GM12878 (cell line): ENCODE results near the gene PKLR. TPM values are rescaled to one million over a fixed set of nuclear protein-coding genes. Genes with fewer than 3 reads are reported as not detected.

Experiments
- ASH2L ChIP-seq: fragments of 300-600, 200-600 bp; sonication (generic); IDR thresholded peaks from 2 replicates; pipeline ENCODE4 v1.6.1; 2017; ENCODE audit warnings: low read depth, mild to moderate bottlenecking, borderline replicate concordance
- FOXM1 ChIP-seq: IDR thresholded peaks from 2 replicates; pipeline ENCODE4 v1.6.1; 2012; ENCODE audit warnings: low read depth, mild to moderate bottlenecking, inconsistent platforms, low read length, moderate library complexity
- JUND ChIP-seq: IDR thresholded peaks from 2 replicates; pipeline ENCODE4 v1.6.1; 2012; ENCODE audit warnings: low read depth, mild to moderate bottlenecking, low read length, improper control_type of control experiment, moderate library complexity
- SREBF1 ChIP-seq: IDR thresholded peaks from 2 replicates; pipeline ENCODE4 v1.6.1; 2012; ENCODE audit warnings: mild to moderate bottlenecking, low read length
- STAT3 ChIP-seq: IDR thresholded peaks from 2 replicates; pipeline ENCODE4 v1.6.1; 2011; ENCODE audit warnings: low read depth, low read length, improper control_type of control experiment
- TCF12 ChIP-seq: IDR thresholded peaks from 2 replicates; pipeline ENCODE4 v1.6.1; 2011; ENCODE audit warnings: low read depth, mild to moderate bottlenecking, low read length
- YBX1 ChIP-seq: fragments of 450-650 bp; IDR thresholded peaks from 2 replicates; pipeline ENCODE4 v1.6.1; 2016; ENCODE audit warnings: antibody characterized with exemption
- polyA plus RNA-seq, 11 experiments: library from polyadenylated mRNA; depleted of rRNA in 4 of 11; unstranded in 6 of 11; stranded (reverse) in 5 of 11; fragments of >200 nt; fragmentation: Nextera tagmentation in 4 of 11; fragmentation: Illumina TruSeq in 1 of 11; extraction: Ambion mirVana in 4 of 11; extraction: Trizol in 1 of 11; gene quantifications; 1 replicate in 1 of 11; 2 replicates in 10 of 11; pipeline versions ENCODE4 v1.2.1 to v1.2.3, GENCODE V29; 2011 to 2016; ENCODE audit warnings: inconsistent platforms in 2 of 11, missing spikeins in 2 of 11, low read depth in 1 of 11
- total RNA-seq, 4 experiments: library from RNA; depleted of rRNA in 3 of 4; stranded (reverse); fragments of >200 nt in 3 of 4; fragmentation: Illumina TruSeq in 1 of 4; extraction: Trizol in 1 of 4; gene quantifications; 2 replicates each; pipeline versions ENCODE4 v1.2.1 to v1.2.3, GENCODE V29; 2013 to 2021
- TF ChIP-seq, protein P1 (sequence below): fragments of 450-650 bp; formaldehyde crosslinking; IDR thresholded peaks from 2 replicates; pipeline ENCODE4 v1.4.0; 2022; ENCODE audit warnings: mild to moderate bottlenecking, moderate library complexity
- TF ChIP-seq, protein P2 (sequence below): IDR thresholded peaks from 2 replicates; pipeline ENCODE4 v1.6.1; 2012; ENCODE audit warnings: low read depth, low read length, improper control_type of control experiment
- TF ChIP-seq, protein P3 (sequence below): fragments of 450-650 bp; IDR thresholded peaks from 2 replicates; pipeline ENCODE4 v1.6.1; 2016; ENCODE audit warnings: mild to moderate bottlenecking
- TF ChIP-seq, protein P4 (sequence below): fragments of 450-650 bp; IDR thresholded peaks from 2 replicates; pipeline ENCODE4 v1.6.1; 2014; ENCODE audit warnings: mild to moderate bottlenecking
- TF ChIP-seq, protein P5 (sequence below): fragments of 450-650 bp; IDR thresholded peaks from 2 replicates; pipeline ENCODE4 v1.6.1; 2017; ENCODE audit warnings: antibody characterized with exemption, mild to moderate bottlenecking, moderate library complexity
- TF ChIP-seq, protein P6 (sequence below): fragments of 450-650 bp; formaldehyde crosslinking; IDR thresholded peaks from 2 replicates; pipeline ENCODE4 v1.4.0; 2020; ENCODE audit warnings: mild to moderate bottlenecking, moderate library complexity
- TF ChIP-seq, protein P7 (sequence below): IDR thresholded peaks from 2 replicates; pipeline ENCODE4 v1.6.1; 2012; ENCODE audit warnings: low read depth, low read length, improper control_type of control experiment

The PKLR gene
- total and polyA plus RNA-seq, 10 of the 15 experiments (the other 5 are each of a cell fraction or from before 2014, with no cell fraction given): 0.04 to 0.15 (median 0.08) TPM; not detected in 7

DNA sequence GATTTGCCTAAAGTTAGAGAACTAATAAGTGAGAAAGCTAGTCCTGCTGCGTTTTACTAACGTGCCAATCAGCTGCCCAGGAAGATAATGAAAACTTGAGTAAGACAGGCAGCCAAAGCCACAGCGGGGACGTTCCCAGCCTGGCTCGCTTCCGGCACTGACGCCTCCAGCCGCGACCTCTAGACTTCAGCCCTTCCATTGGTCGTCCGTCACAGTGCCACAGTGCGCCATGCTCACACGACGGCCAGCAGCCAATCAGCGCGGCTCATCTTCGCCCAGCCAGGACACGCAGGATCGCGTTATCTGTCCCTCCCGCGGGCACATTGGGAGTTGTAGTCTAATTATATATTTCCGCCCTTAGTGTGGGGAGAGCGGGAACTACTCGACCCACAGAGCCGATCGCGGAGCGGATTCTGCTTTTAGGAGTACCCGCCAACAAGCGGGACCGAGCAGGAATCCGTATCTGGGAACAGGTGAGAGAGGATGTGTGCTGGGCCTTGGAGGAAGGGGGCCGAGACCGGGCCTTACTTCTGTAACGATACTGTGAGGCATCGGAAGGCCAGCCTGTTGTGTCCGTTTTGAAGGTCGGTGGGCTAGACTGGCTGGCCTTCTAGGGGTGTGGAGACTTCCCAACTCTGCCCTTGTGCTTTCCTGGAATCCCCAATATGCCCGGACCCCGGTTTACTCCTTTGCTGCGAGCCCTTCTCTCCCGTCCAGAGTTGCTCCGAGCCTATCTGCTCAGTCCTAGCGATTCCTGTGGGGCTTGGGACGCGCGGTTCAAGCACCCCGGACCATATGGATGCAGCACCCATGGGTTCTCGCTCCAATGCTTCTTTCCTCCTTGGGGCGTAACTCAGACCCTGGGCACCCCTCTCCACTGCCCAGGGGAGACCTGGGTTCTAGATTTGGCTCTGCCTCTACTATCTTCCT is 7.5 kb upstream of the PKLR start, which contains the start of gene FDPS (continued):
- TF ChIP-seq, protein P1, sequence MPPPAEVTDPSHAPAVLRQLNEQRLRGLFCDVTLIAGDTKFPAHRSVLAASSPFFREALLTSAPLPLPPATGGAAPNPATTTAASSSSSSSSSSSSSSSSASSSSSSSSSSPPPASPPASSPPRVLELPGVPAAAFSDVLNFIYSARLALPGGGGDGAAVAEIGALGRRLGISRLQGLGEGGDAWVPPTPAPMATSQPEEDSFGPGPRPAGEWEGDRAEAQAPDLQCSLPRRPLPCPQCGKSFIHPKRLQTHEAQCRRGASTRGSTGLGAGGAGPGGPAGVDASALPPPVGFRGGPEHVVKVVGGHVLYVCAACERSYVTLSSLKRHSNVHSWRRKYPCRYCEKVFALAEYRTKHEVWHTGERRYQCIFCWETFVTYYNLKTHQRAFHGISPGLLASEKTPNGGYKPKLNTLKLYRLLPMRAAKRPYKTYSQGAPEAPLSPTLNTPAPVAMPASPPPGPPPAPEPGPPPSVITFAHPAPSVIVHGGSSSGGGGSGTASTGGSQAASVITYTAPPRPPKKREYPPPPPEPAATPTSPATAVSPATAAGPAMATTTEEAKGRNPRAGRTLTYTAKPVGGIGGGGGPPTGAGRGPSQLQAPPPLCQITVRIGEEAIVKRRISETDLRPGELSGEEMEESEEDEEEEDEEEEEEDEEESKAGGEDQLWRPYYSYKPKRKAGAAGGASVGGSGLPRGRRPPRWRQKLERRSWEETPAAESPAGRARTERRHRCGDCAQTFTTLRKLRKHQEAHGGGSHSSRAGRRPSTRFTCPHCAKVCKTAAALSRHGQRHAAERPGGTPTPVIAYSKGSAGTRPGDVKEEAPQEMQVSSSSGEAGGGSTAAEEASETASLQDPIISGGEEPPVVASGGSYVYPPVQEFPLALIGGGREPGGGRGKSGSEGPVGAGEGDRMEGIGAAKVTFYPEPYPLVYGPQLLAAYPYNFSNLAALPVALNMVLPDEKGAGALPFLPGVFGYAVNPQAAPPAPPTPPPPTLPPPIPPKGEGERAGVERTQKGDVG (CRISPR knock-in tag): no peak
- TF ChIP-seq TCF12 (no peak; the same call in 1 of the 2 replicates), STAT3 (no peak), JUND (no peak), YBX1 (no peak), ASH2L (no peak), FOXM1 (no peak), SREBF1 (peak; percentile 69; the same call in 1 of the 2 replicates)
- TF ChIP-seq, protein P2, sequence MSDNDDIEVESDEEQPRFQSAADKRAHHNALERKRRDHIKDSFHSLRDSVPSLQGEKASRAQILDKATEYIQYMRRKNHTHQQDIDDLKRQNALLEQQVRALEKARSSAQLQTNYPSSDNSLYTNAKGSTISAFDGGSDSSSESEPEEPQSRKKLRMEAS: no peak; the same call in 1 of the 2 replicates
- TF ChIP-seq, protein P3, sequence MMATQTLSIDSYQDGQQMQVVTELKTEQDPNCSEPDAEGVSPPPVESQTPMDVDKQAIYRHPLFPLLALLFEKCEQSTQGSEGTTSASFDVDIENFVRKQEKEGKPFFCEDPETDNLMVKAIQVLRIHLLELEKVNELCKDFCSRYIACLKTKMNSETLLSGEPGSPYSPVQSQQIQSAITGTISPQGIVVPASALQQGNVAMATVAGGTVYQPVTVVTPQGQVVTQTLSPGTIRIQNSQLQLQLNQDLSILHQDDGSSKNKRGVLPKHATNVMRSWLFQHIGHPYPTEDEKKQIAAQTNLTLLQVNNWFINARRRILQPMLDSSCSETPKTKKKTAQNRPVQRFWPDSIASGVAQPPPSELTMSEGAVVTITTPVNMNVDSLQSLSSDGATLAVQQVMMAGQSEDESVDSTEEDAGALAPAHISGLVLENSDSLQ: peak; percentile 97
- TF ChIP-seq, protein P4, sequence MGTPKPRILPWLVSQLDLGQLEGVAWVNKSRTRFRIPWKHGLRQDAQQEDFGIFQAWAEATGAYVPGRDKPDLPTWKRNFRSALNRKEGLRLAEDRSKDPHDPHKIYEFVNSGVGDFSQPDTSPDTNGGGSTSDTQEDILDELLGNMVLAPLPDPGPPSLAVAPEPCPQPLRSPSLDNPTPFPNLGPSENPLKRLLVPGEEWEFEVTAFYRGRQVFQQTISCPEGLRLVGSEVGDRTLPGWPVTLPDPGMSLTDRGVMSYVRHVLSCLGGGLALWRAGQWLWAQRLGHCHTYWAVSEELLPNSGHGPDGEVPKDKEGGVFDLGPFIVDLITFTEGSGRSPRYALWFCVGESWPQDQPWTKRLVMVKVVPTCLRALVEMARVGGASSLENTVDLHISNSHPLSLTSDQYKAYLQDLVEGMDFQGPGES: peak; percentile 73; the same call in 1 of the 2 replicates
- TF ChIP-seq, protein P5, sequence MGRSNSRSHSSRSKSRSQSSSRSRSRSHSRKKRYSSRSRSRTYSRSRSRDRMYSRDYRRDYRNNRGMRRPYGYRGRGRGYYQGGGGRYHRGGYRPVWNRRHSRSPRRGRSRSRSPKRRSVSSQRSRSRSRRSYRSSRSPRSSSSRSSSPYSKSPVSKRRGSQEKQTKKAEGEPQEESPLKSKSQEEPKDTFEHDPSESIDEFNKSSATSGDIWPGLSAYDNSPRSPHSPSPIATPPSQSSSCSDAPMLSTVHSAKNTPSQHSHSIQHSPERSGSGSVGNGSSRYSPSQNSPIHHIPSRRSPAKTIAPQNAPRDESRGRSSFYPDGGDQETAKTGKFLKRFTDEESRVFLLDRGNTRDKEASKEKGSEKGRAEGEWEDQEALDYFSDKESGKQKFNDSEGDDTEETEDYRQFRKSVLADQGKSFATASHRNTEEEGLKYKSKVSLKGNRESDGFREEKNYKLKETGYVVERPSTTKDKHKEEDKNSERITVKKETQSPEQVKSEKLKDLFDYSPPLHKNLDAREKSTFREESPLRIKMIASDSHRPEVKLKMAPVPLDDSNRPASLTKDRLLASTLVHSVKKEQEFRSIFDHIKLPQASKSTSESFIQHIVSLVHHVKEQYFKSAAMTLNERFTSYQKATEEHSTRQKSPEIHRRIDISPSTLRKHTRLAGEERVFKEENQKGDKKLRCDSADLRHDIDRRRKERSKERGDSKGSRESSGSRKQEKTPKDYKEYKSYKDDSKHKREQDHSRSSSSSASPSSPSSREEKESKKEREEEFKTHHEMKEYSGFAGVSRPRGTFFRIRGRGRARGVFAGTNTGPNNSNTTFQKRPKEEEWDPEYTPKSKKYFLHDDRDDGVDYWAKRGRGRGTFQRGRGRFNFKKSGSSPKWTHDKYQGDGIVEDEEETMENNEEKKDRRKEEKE: no peak
- TF ChIP-seq, protein P6, sequence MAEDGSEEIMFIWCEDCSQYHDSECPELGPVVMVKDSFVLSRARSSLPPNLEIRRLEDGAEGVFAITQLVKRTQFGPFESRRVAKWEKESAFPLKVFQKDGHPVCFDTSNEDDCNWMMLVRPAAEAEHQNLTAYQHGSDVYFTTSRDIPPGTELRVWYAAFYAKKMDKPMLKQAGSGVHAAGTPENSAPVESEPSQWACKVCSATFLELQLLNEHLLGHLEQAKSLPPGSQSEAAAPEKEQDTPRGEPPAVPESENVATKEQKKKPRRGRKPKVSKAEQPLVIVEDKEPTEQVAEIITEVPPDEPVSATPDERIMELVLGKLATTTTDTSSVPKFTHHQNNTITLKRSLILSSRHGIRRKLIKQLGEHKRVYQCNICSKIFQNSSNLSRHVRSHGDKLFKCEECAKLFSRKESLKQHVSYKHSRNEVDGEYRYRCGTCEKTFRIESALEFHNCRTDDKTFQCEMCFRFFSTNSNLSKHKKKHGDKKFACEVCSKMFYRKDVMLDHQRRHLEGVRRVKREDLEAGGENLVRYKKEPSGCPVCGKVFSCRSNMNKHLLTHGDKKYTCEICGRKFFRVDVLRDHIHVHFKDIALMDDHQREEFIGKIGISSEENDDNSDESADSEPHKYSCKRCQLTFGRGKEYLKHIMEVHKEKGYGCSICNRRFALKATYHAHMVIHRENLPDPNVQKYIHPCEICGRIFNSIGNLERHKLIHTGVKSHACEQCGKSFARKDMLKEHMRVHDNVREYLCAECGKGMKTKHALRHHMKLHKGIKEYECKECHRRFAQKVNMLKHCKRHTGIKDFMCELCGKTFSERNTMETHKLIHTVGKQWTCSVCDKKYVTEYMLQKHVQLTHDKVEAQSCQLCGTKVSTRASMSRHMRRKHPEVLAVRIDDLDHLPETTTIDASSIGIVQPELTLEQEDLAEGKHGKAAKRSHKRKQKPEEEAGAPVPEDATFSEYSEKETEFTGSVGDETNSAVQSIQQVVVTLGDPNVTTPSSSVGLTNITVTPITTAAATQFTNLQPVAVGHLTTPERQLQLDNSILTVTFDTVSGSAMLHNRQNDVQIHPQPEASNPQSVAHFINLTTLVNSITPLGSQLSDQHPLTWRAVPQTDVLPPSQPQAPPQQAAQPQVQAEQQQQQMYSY: no peak
- TF ChIP-seq, protein P7, sequence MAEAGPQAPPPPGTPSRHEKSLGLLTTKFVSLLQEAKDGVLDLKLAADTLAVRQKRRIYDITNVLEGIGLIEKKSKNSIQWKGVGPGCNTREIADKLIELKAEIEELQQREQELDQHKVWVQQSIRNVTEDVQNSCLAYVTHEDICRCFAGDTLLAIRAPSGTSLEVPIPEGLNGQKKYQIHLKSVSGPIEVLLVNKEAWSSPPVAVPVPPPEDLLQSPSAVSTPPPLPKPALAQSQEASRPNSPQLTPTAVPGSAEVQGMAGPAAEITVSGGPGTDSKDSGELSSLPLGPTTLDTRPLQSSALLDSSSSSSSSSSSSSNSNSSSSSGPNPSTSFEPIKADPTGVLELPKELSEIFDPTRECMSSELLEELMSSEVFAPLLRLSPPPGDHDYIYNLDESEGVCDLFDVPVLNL: peak; percentile 71; the same call in 1 of the 2 replicates
